B cell (primary cell): Measurements from ENCODE around the gene ICAM1. TPM values are rescaled to one million over a fixed set of nuclear protein-coding genes. Genes with fewer than 3 reads are reported as not detected.
A peak's percentile ranks its signal among the peaks of the same experiment; 100 is the strongest.

Experiments
- ATAC-seq: fragments of 200-7000 bp; cut with Tn5 transposase; one replicate; pipeline ENCODE4 v1.10.0; 2021; ENCODE audit warnings: low read depth, mild to moderate bottlenecking, moderate number of reproducible peaks, moderate library complexity
- CTCF ChIA-PET: fragments of 350-600 bp; sonication (Branson Sonifier 250); formaldehyde crosslinking; loops from one replicate; lab custom pipeline; 2021; ENCODE audit warnings: antibody characterized with exemption, inconsistent platforms; lab: Charles Lee
- POLR2A ChIA-PET: fragments of 350-600 bp; sonication (Branson Sonifier 250); formaldehyde crosslinking; loops from one replicate; lab custom pipeline; 2021; ENCODE audit warnings: antibody characterized with exemption; lab: Charles Lee
- DNase-seq: peaks from one replicate; pipeline ENCODE4 v3.0.0; 2013
- H2AFZ ChIP-seq: 2 replicates; pipeline ENCODE4 v1.6.1; 2012; ENCODE audit warnings: mild to moderate bottlenecking, low read depth, low read length; ENCODE audit not compliant: insufficient read depth, poor library complexity, severe bottlenecking
- H3K27ac ChIP-seq, 2 donors: 1 replicate in 1 of 2; 2 replicates in 1 of 2; pipeline ENCODE4 v1.5.1; 2012 to 2013; ENCODE audit warnings: low read length in 2 of 2, mild to moderate bottlenecking in 2 of 2, moderate library complexity in 1 of 2
- H3K27me3 ChIP-seq, 4 experiments: fragments of 200-600 bp in 1 of 4; sonication (generic) in 1 of 4; replicated peaks in 1 of 4; 1 replicate in 2 of 4; 2 replicates in 2 of 4; pipeline versions ENCODE4 v1.6.1 to v1.7.0; 2013 to 2016; ENCODE audit warnings: low read length in 3 of 4, mild to moderate bottlenecking in 2 of 4, mixed read lengths in 1 of 4, moderate library complexity in 1 of 4; ENCODE audit not compliant: insufficient read depth in 4 of 4, control insufficient read depth in 3 of 4; ENCODE audit errors: control extremely low read depth in 1 of 4
- H3K36me3 ChIP-seq, 2 experiments: replicated peaks in 1 of 2; 1 replicate in 1 of 2; 2 replicates in 1 of 2; pipeline versions ENCODE4 v1.6.1 to v1.7.1; 2013; ENCODE audit warnings: low read length in 1 of 2; ENCODE audit not compliant: insufficient read depth in 2 of 2, control insufficient read depth in 1 of 2; ENCODE audit errors: control extremely low read depth in 1 of 2, extremely low read depth in 1 of 2
- H3K4me1 ChIP-seq, 2 donors: fragments of 200-600 bp in 1 of 2; sonication (generic) in 1 of 2; 1 replicate in 1 of 2; 2 replicates in 1 of 2; pipeline versions ENCODE4 v1.5.1 to v1.6.1; 2013 to 2017; ENCODE audit warnings: low read length in 2 of 2; ENCODE audit not compliant: control insufficient read depth in 2 of 2, insufficient read depth in 2 of 2
- H3K4me2 ChIP-seq: replicated peaks from 2 replicates; pipeline ENCODE3; 2012; ENCODE audit warnings: mild to moderate bottlenecking, low read depth, low read length; ENCODE audit not compliant: poor library complexity, severe bottlenecking
- H3K4me3 ChIP-seq, 5 experiments: fragments of 200-600 bp in 1 of 5; sonication (generic) in 1 of 5; 1 replicate in 3 of 5; 2 replicates in 2 of 5; pipeline versions ENCODE4 v1.5.1 to v1.7.0; 2011 to 2016; ENCODE audit warnings: low read length in 4 of 5, mild to moderate bottlenecking in 4 of 5, low read depth in 2 of 5, control low read depth in 1 of 5, moderate library complexity in 1 of 5; ENCODE audit not compliant: insufficient read depth in 1 of 5; ENCODE audit errors: control extremely low read depth in 1 of 5, extremely low read depth in 1 of 5
- H3K79me2 ChIP-seq: fragments of 200-600 bp; sonication (generic); one replicate; pipeline ENCODE4 v1.6.0; 2016; ENCODE audit warnings: low read length; ENCODE audit not compliant: control insufficient read depth, insufficient read depth
- H3K9ac ChIP-seq: fragments of 200-600 bp; sonication (generic); 2 replicates; pipeline ENCODE4 v1.6.1; 2017; ENCODE audit warnings: mild to moderate bottlenecking, low read length, moderate library complexity
- H3K9me3 ChIP-seq, 3 donors: one replicate each; pipeline versions ENCODE4 v1.6.1 to v1.7.1; 2013; ENCODE audit warnings: low read length in 2 of 3; ENCODE audit not compliant: control insufficient read depth in 2 of 3, insufficient read depth in 1 of 3; ENCODE audit errors: control extremely low read depth in 1 of 3
- H4K20me1 ChIP-seq: 2 replicates; pipeline ENCODE4 v1.6.0; 2012; ENCODE audit warnings: mild to moderate bottlenecking, low read length; ENCODE audit not compliant: insufficient read depth, control insufficient read depth, poor library complexity, severe bottlenecking
- H3K27ac Mint-ChIP-seq: one replicate; pipeline ENCODE4 v1.8.0; 2021; ENCODE audit warnings: mixed read lengths
- H3K27me3 Mint-ChIP-seq: one replicate; pipeline ENCODE4 v1.8.0; 2021; ENCODE audit warnings: mixed read lengths
- H3K4me1 Mint-ChIP-seq: one replicate; pipeline ENCODE4 v1.8.0; 2021; ENCODE audit warnings: mixed read lengths
- H3K4me3 Mint-ChIP-seq: one replicate; pipeline ENCODE4 v1.8.0; 2021; ENCODE audit warnings: mixed read lengths
- H3K9me3 Mint-ChIP-seq: one replicate; pipeline ENCODE4 v1.8.0; 2022; ENCODE audit warnings: mixed read lengths; ENCODE audit not compliant: insufficient read depth
- CTCF ChIP-seq: fragments of 200-600 bp; IDR thresholded peaks from one replicate; pipeline ENCODE4 v1.8.0; 2022; ENCODE audit warnings: antibody characterized with exemption, mild to moderate bottlenecking
- EZH2 ChIP-seq: IDR thresholded peaks from 2 replicates; pipeline ENCODE4 v1.6.1; 2012; ENCODE audit warnings: borderline replicate concordance, low read depth, mild to moderate bottlenecking, moderate library complexity, low read length; ENCODE audit not compliant: insufficient read depth, poor library complexity, severe bottlenecking
- WGBS: methylation state at CpG from one replicate; pipeline ENCODE4 v1.1.5; 2013; ENCODE audit warnings: missing lambda C conversion rate; ENCODE audit not compliant: insufficient coverage; 5-methylcytosine and 5-hydroxymethylcytosine counted together
- intact Hi-C: fragments of 100-400 bp; cut with micrococcal nuclease; formaldehyde crosslinking; loops from one replicate; pipeline ENCODE4 v1.10.0; 2022
- polyA plus RNA-seq: library from polyadenylated mRNA; depleted of rRNA; stranded (reverse); fragments of >200 nt; gene quantifications from 2 replicates; pipeline ENCODE4 v1.2.3, GENCODE V29; 2012
- total RNA-seq, 2 donors: library from RNA; stranded (reverse); fragments of 120-200 nt in 1 of 2; gene quantifications; 1 replicate in 1 of 2; 2 replicates in 1 of 2; pipeline versions ENCODE4 v1.2.3 to v1.2.4, GENCODE V29; 2013 to 2022

The ICAM1 gene
- total and polyA plus RNA-seq, 2 donors (not counting 1 experiment from before 2014, with no cell fraction given): 7.3 to 11.9 TPM

- Histone ChIP-seq H3K79me2 (no peaks in the 10 kb centered on the region), H3K27me3 (peaks cover 0 to 75% (median 54%) of the 10 kb centered on the region in 4 experiments), H3K27ac (no peak overlapping the region), H3K4me2 (peak overlapping the region; percentile 96), H3K4me1 (peaks cover 83 to 84% of the 10 kb centered on the region in 2 donors), H3K36me3 (peaks cover 2 to 19% of the 10 kb centered on the region in 2 experiments), H3K9me3 (peaks cover 0 to 59% (median 0%) of the 10 kb centered on the region in 3 donors), H2AFZ (peak overlapping the region; percentile 61), H3K4me3 (peak overlapping the region in 4 of 5 experiments; percentile 22 to 63 (median 46)), H3K9ac (peak overlapping the region; percentile 64), H4K20me1 (peaks cover 29% of the 10 kb centered on the region)
- Mint-ChIP-seq H3K4me1 (peaks cover 71% of the 10 kb centered on the region), H3K4me3 (peak overlapping the region; percentile 87), H3K9me3 (no peaks in the 10 kb centered on the region), H3K27ac (no peak overlapping the region), H3K27me3 (peaks cover 37% of the 10 kb centered on the region)
- WGBS: 1% methylated on average over 40 of the region's 50 CpGs
- DNase-seq: peak; percentile 84
- intact Hi-C loops: no loop called here
- peak; percentile 46 for ATAC-seq
- POLR2A ChIA-PET: interaction anchor here (0.5 to 5.4 kb wide), 6 partner anchors 9 to 58 kb away, joined by 3 to 27 read pairs (median 3); partner anchors contain the start of gene ICAM1
- TF ChIP-seq CTCF: no peak
- TF ChIP-seq EZH2: no peak
- CTCF ChIA-PET: interaction anchor here (0.6 to 8.5 kb wide), 9 partner anchors 9 to 1147 kb away, joined by 3 to 116 read pairs (median 3); partner anchors contain the start of gene ICAM1
Measured at GRCh38 chr19:10289167-10289835, 18.4 kb downstream of the ICAM1 start.
